ENCODE results near the gene ZNF682. TPM values are rescaled to one million over a fixed set of nuclear protein-coding genes. Genes with fewer than 3 reads are reported as not detected.

Gene ZNF682
- total RNA-seq, 1 donor from 2014 or later, result 23.9 TPM

- Mint-ChIP-seq H3K4me1 (ENCODE audit: low read depth, unreplicated experiment) (peaks cover 12% of the 10 kb centered on the region), H3K27me3 (ENCODE audit: unreplicated experiment) (no peaks in the 10 kb centered on the region), H3K27ac (ENCODE audit: unreplicated experiment) (peak overlapping the region; percentile 98), H3K9me3 (ENCODE audit: unreplicated experiment) (peaks cover 5% of the 10 kb centered on the region), H3K4me3 (ENCODE audit: unreplicated experiment) (peak overlapping the region; percentile 87), H3K36me3 (ENCODE audit: unreplicated experiment) (no peaks in the 10 kb centered on the region)
- TF ChIP-seq CTCF (IDR thresholded peaks at IDR 0.05; ENCODE audit: partially characterized antibody, unreplicated experiment), result no peak
- no peak for DNase-seq
Observed at GRCh38 chr19:20038358-20039202, 725 bp downstream of the ZNF682 start.

DNA sequence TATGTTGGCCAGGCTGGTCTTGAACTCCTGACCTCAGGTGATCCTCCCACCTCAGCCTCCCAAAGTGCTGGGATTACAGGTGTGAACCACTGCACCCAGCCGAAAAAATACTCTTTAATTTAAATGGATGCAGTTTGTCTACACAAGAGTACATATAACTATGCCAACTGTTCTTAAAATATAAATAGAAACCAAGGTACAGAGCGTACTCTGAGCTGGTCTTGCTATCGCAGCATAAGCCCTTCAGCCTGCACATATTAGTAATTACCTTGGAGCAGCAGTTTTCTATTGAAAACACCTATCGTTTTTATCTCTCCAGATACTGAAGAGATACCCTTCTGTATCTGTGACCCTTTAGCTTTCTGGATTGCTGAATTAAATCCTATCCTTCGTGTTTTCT, 3.4 kb downstream of the ZNF682 start:
- DNase-seq, result no peak
- no peaks in the 10 kb centered on the region for H3K36me3 Mint-ChIP-seq (ENCODE audit: unreplicated experiment)

GRCh38 chr19:20028611-20029010, 10.7 kb downstream of the ZNF682 start:
- TF ChIP-seq CTCF (IDR thresholded peaks at IDR 0.05; ENCODE audit: partially characterized antibody, unreplicated experiment), result no peak
- DNase-seq, result no peak
- H3K4me3 Mint-ChIP-seq (ENCODE audit: unreplicated experiment), result no peak overlapping the region
- no peak overlapping the region for H3K27ac Mint-ChIP-seq (ENCODE audit: unreplicated experiment)
- H3K36me3 Mint-ChIP-seq (ENCODE audit: unreplicated experiment), result peaks cover 5% of the 10 kb centered on the region
- H3K9me3 Mint-ChIP-seq (ENCODE audit: unreplicated experiment), result no peaks in the 10 kb centered on the region
- H3K4me1 Mint-ChIP-seq (ENCODE audit: low read depth, unreplicated experiment), result no peaks in the 10 kb centered on the region
- no peaks in the 10 kb centered on the region for H3K27me3 Mint-ChIP-seq (ENCODE audit: unreplicated experiment)

More for the DNA sequence above, 3.4 kb downstream of the ZNF682 start:
- no peak for TF ChIP-seq CTCF (IDR thresholded peaks at IDR 0.05; ENCODE audit: partially characterized antibody, unreplicated experiment)
- Mint-ChIP-seq H3K27me3 (ENCODE audit: unreplicated experiment) (no peaks in the 10 kb centered on the region), H3K4me3 (ENCODE audit: unreplicated experiment) (no peak overlapping the region), H3K9me3 (ENCODE audit: unreplicated experiment) (peaks cover 5% of the 10 kb centered on the region), H3K27ac (ENCODE audit: unreplicated experiment) (no peak overlapping the region), H3K4me1 (ENCODE audit: low read depth, unreplicated experiment) (peaks cover 12% of the 10 kb centered on the region)

DNA sequence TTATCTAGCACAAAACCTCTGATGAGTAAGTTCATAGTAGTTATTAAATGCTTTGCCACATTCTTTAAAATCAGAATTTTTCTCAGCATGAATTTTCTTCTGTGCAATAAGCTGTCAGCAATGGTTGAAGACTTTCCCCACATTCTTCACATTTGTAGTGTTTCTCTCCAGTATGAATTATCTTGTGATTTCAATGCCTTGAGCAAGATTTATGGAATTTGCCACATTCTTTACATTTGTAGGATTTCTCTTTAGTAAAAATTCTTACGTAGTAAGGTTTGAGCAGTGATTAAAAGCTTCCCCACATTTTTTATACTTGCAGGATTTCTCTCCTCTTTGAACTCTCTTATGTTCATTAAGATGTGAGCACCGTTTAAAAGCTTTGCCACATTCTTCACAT, 33.6 kb downstream of the ZNF682 start:
- H3K9me3 Mint-ChIP-seq (ENCODE audit: unreplicated experiment), result peaks cover 20% of the 10 kb centered on the region
- no peak for DNase-seq
- peaks cover 50% of the 10 kb centered on the region for H3K36me3 Mint-ChIP-seq (ENCODE audit: unreplicated experiment)
- H3K4me3 Mint-ChIP-seq (ENCODE audit: unreplicated experiment), result no peak overlapping the region
- no peaks in the 10 kb centered on the region for H3K27me3 Mint-ChIP-seq (ENCODE audit: unreplicated experiment)
- no peak overlapping the region for H3K27ac Mint-ChIP-seq (ENCODE audit: unreplicated experiment)
- no peaks in the 10 kb centered on the region for H3K4me1 Mint-ChIP-seq (ENCODE audit: low read depth, unreplicated experiment)
- TF ChIP-seq CTCF (IDR thresholded peaks at IDR 0.05; ENCODE audit: partially characterized antibody, unreplicated experiment), result no peak

DNA sequence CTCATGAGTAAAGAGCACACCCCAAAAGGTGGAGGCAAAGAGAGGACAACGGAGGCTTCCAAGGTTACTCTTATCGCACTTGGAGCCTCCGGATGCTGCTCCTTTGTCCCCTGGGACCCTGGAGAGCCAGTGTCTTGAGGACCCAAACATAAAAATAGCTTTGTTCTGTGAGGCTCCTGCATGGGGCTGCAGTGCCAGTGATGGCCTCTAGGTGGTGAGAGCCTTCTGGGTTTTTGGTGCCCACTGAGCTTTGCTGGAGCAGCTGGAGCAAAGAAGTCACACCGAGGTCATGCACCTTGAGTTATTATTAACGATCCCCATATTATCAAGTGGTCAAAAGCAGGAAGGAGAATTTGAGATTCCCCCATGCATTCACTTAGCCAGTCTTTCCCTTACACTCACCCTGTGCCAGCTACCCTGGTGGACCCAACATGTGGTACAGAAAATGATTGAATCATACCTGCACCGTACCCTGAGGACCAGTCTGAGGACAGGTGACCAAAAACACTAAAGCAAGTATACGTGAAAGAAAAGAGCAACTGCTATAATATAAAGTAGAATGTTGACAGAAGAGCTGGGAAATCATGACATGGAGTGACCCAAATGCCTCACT, 41.5 kb downstream of the ZNF682 start:
- TF ChIP-seq CTCF (IDR thresholded peaks at IDR 0.05; ENCODE audit: partially characterized antibody, unreplicated experiment), result peak; percentile 81
- Mint-ChIP-seq H3K27me3 (ENCODE audit: unreplicated experiment) (peaks cover 2% of the 10 kb centered on the region), H3K4me3 (ENCODE audit: unreplicated experiment) (no peak overlapping the region), H3K36me3 (ENCODE audit: unreplicated experiment) (peaks cover 29% of the 10 kb centered on the region), H3K4me1 (ENCODE audit: low read depth, unreplicated experiment) (no peaks in the 10 kb centered on the region), H3K27ac (ENCODE audit: unreplicated experiment) (no peak overlapping the region), H3K9me3 (ENCODE audit: unreplicated experiment) (peaks cover 6% of the 10 kb centered on the region)
- DNase-seq, result peak; percentile 58
